A549 (cell line): ENCODE data around the gene FOCAD. TPM values are rescaled to one million over a fixed set of nuclear protein-coding genes. Genes with fewer than 3 reads are reported as not detected.

Experiments
- ATAC-seq, 2 experiments: fragments of 200-7000 bp in 1 of 2; fragments of >200 bp in 1 of 2; cut with Nextera tagmentation in 1 of 2; cut with Tn5 transposase in 1 of 2; 3 replicates each; pipeline versions ENCODE4 v1.8.0 to v1.9.1; 2018 to 2020; ENCODE audit warnings: mild to moderate bottlenecking in 1 of 2, moderate library complexity in 1 of 2
- CTCF ChIA-PET: fragments of 300-600 bp; sonication (Branson Sonifier 250); formaldehyde crosslinking; extraction: SDS; loops from one replicate; lab custom pipeline; 2021; ENCODE audit warnings: antibody characterized with exemption, inconsistent platforms; lab: Yijun Ruan, JAX
- POLR2A ChIA-PET: fragments of 350-600 bp; formaldehyde crosslinking; extraction: SDS; loops from one replicate; lab custom pipeline; 2021; ENCODE audit warnings: antibody characterized with exemption, inconsistent platforms; lab: Yijun Ruan, JAX
- DNase-seq, 2 experiments: peaks; one replicate each; pipeline versions ENCODE4 v3.0.0 to v3.0.0-alpha.2; 2011 to 2016; ENCODE audit warnings: low read depth in 1 of 2, low spot score in 1 of 2
- FAIRE-seq: peaks from 2 replicates; lab custom pipeline; 2011; peaks lifted over from hg19 to GRCh38; lab: Jason Lieb, UNC
- H3K27ac ChIP-seq, 2 experiments: fragments of >200 bp; sonication (Bioruptor Twin); formaldehyde crosslinking; 3 replicates each; pipeline ENCODE4 v1.5.1; 2016 to 2017
- H3K4me1 ChIP-seq: fragments of >200 bp; sonication (Bioruptor Twin); formaldehyde crosslinking; 3 replicates; pipeline ENCODE4 v1.6.1; 2016
- H3K4me2 ChIP-seq: fragments of >200 bp; sonication (Bioruptor Twin); formaldehyde crosslinking; 3 replicates; pipeline ENCODE4 v1.6.1; 2016
- H3K4me3 ChIP-seq: fragments of >200 bp; sonication (Bioruptor Twin); formaldehyde crosslinking; 3 replicates; pipeline ENCODE4 v1.5.1; 2016
- H3K9me3 ChIP-seq: fragments of >200 bp; sonication (Bioruptor Twin); formaldehyde crosslinking; 3 replicates; pipeline ENCODE4 v1.6.1; 2016
- EP300 ChIP-seq, 2 experiments: fragments of >200 bp; sonication (Bioruptor Twin); formaldehyde crosslinking; IDR thresholded peaks; 2 replicates in 1 of 2; 3 replicates in 1 of 2; pipeline ENCODE4 v1.6.1; 2016 to 2017
- GATA3 ChIP-seq: IDR thresholded peaks from 2 replicates; pipeline ENCODE4 v1.6.1; 2012; ENCODE audit warnings: borderline replicate concordance
- HEYL ChIP-seq: fragments of 250-450 bp; sonication (Bioruptor Pico); IDR thresholded peaks from 2 replicates; pipeline ENCODE4 v1.8.0; 2021; ENCODE audit warnings: mild to moderate bottlenecking, moderate library complexity
- HOXA7 ChIP-seq: fragments of 250-450 bp; sonication (Bioruptor Pico); IDR thresholded peaks from 2 replicates; pipeline ENCODE4 v1.5.0; 2020; ENCODE audit warnings: mild to moderate bottlenecking, moderate library complexity
- HOXB13 ChIP-seq: fragments of 250-450 bp; sonication (Bioruptor Pico); IDR thresholded peaks from 2 replicates; pipeline ENCODE4 v1.5.0; 2020; ENCODE audit warnings: low read depth, mild to moderate bottlenecking, moderate library complexity
- HOXB5 ChIP-seq: fragments of 250-450 bp; sonication (Bioruptor Pico); IDR thresholded peaks from 2 replicates; pipeline ENCODE4 v1.5.0; 2020; ENCODE audit warnings: mild to moderate bottlenecking, moderate library complexity
- JUNB ChIP-seq: fragments of >200 bp; sonication (Bioruptor Twin); formaldehyde crosslinking; IDR thresholded peaks from 2 replicates; pipeline ENCODE4 v1.6.1; 2016
- KDM5A ChIP-seq: fragments of 200-600 bp; sonication (generic); IDR thresholded peaks from 2 replicates; pipeline ENCODE4 v1.6.1; 2016; ENCODE audit warnings: antibody characterized with exemption, mild to moderate bottlenecking
- MAZ ChIP-seq: fragments of 150-350 bp; IDR thresholded peaks from 2 replicates; pipeline ENCODE4 v1.6.1; 2014; ENCODE audit warnings: antibody characterized with exemption, low read depth, low read length, borderline replicate concordance
- NPAS2 ChIP-seq: fragments of 250-450 bp; sonication (Bioruptor Pico); IDR thresholded peaks from 2 replicates; pipeline ENCODE4 v1.8.0; 2022; ENCODE audit warnings: mild to moderate bottlenecking, moderate library complexity, borderline replicate concordance
- POLR2A ChIP-seq: IDR thresholded peaks from 2 replicates; pipeline ENCODE4 v1.6.1; 2012; ENCODE audit warnings: mild to moderate bottlenecking, low read length
- RAD21 ChIP-seq, 2 experiments: fragments of >200 bp in 1 of 2; sonication (Bioruptor Twin) in 1 of 2; formaldehyde crosslinking in 1 of 2; IDR thresholded peaks in 1 of 2; conservative IDR thresholded peaks in 1 of 2; 2 replicates in 1 of 2; 3 replicates in 1 of 2; pipeline ENCODE4 v1.6.1; 2012 to 2018; ENCODE audit warnings: inconsistent platforms in 1 of 2
- TP53 ChIP-seq: fragments of 250-450 bp; sonication (Bioruptor Pico); IDR thresholded peaks from 2 replicates; pipeline ENCODE4 v1.5.0; 2021; ENCODE audit warnings: mild to moderate bottlenecking, moderate library complexity
- WGBS: methylation state at CpG from one replicate; pipeline ENCODE4 v1.1.6; 2017; ENCODE audit errors: missing lambda C conversion rate; 5-methylcytosine and 5-hydroxymethylcytosine counted together
- polyA plus RNA-seq, 4 experiments: library from polyadenylated mRNA; depleted of rRNA in 3 of 4; stranded (reverse); fragments of >200 nt; fragmentation: RNase III in 1 of 4; extraction: RNeasy Plus Mini Kit Qiagen cat#74134 plus additional on column Dnase treatment in 1 of 4; gene quantifications; 2 replicates in 3 of 4; 3 replicates in 1 of 4; pipeline ENCODE4 v1.2.3, GENCODE V29; 2011 to 2017
- TF ChIP-seq, protein P1 (sequence below): fragments of 200-600 bp; sonication (generic); IDR thresholded peaks from 2 replicates; pipeline ENCODE4 v1.6.1; 2016; ENCODE audit warnings: antibody characterized with exemption, mild to moderate bottlenecking, moderate library complexity
- TF ChIP-seq, protein P2 (sequence below): fragments of >200 bp; sonication (Bioruptor Twin); formaldehyde crosslinking; IDR thresholded peaks from 3 replicates; pipeline ENCODE4 v1.6.1; 2016
- TF ChIP-seq, protein P3 (sequence below): fragments of 450-650 bp; IDR thresholded peaks from 2 replicates; pipeline ENCODE4 v1.6.1; 2014; ENCODE audit warnings: antibody characterized with exemption
- TF ChIP-seq, protein P4 (sequence below): IDR thresholded peaks from 2 replicates; pipeline ENCODE4 v1.6.1; 2012
- TF ChIP-seq, protein P5 (sequence below): IDR thresholded peaks from 2 replicates; pipeline ENCODE4 v1.6.1; 2012; ENCODE audit warnings: low read depth, borderline replicate concordance

FOCAD gene
- polyA plus RNA-seq, 2 of the 4 experiments (the other 2 are of a cell fraction), result 22.0 to 53.8 TPM

DNA sequence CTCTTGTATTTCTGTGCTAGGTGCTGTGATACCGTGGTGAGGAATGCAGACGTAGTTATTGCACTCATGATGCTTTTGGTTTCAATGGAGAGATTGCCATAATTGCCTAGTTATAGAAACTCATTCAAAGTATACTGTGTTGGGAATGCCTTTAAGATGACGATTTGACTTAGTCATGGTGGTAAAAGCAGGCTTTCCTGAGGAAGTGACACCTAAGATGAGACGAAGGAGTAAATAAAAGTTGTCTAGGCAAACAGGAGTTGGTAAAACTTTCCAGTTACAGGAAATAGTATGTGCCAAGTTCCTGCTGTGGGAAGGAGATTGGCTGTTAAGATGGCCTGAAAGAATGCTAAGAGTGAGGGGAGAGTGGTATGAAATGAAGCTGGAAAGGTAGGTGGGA lies 48.1 kb downstream of the FOCAD start (continued):
- TF ChIP-seq, protein P1, sequence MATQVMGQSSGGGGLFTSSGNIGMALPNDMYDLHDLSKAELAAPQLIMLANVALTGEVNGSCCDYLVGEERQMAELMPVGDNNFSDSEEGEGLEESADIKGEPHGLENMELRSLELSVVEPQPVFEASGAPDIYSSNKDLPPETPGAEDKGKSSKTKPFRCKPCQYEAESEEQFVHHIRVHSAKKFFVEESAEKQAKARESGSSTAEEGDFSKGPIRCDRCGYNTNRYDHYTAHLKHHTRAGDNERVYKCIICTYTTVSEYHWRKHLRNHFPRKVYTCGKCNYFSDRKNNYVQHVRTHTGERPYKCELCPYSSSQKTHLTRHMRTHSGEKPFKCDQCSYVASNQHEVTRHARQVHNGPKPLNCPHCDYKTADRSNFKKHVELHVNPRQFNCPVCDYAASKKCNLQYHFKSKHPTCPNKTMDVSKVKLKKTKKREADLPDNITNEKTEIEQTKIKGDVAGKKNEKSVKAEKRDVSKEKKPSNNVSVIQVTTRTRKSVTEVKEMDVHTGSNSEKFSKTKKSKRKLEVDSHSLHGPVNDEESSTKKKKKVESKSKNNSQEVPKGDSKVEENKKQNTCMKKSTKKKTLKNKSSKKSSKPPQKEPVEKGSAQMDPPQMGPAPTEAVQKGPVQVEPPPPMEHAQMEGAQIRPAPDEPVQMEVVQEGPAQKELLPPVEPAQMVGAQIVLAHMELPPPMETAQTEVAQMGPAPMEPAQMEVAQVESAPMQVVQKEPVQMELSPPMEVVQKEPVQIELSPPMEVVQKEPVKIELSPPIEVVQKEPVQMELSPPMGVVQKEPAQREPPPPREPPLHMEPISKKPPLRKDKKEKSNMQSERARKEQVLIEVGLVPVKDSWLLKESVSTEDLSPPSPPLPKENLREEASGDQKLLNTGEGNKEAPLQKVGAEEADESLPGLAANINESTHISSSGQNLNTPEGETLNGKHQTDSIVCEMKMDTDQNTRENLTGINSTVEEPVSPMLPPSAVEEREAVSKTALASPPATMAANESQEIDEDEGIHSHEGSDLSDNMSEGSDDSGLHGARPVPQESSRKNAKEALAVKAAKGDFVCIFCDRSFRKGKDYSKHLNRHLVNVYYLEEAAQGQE, result no peak

DNA sequence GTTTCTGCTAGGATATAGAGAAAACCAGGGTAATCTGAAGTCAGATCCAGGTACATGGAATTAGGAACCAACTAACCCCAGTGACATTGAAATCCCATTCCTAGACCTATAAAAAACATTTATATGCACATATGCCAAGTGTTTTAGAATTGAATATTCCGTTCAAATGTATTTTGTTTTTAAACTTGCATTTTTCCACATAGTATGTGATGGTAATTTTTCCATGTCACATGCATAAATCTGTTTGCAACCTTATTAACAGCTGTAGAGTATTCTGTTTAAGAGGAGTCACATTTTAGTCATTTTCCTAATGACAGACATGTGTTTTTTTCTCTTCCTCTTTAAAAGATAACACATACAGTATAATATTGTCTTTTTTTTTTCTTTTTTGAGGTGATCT lies 50.2 kb downstream of the FOCAD start:
- no peak for ATAC-seq
- H3K4me3 ChIP-seq, result no peak overlapping the region
- no peak overlapping the region for H3K27ac ChIP-seq
- POLR2A ChIA-PET, result no interaction called here
- CTCF ChIA-PET, result no interaction called here
- no peaks in the 10 kb centered on the region for H3K9me3 ChIP-seq
- WGBS, result 90% methylated on average over 1 of the region's 1 CpG
- no peak for TF ChIP-seq GATA3
- TF ChIP-seq HOXA7 (CRISPR knock-in tag), result no peak
- TF ChIP-seq RAD21 (conservative IDR thresholded peaks at IDR 0.05 in 1 of 2, IDR thresholded peaks at IDR 0.05 in 1 of 2), result no peak
- TF ChIP-seq, protein P2, sequence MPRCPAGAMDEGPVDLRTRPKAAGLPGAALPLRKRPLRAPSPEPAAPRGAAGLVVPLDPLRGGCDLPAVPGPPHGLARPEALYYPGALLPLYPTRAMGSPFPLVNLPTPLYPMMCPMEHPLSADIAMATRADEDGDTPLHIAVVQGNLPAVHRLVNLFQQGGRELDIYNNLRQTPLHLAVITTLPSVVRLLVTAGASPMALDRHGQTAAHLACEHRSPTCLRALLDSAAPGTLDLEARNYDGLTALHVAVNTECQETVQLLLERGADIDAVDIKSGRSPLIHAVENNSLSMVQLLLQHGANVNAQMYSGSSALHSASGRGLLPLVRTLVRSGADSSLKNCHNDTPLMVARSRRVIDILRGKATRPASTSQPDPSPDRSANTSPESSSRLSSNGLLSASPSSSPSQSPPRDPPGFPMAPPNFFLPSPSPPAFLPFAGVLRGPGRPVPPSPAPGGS, result no peak
- TF ChIP-seq HOXB13 (CRISPR knock-in tag), result no peak
- no peak for TF ChIP-seq MAZ
- TF ChIP-seq HOXB5 (CRISPR knock-in tag), result no peak
- TF ChIP-seq TP53 (CRISPR knock-in tag), result no peak
- no peak for TF ChIP-seq HEYL (CRISPR knock-in tag)
- TF ChIP-seq, protein P3, sequence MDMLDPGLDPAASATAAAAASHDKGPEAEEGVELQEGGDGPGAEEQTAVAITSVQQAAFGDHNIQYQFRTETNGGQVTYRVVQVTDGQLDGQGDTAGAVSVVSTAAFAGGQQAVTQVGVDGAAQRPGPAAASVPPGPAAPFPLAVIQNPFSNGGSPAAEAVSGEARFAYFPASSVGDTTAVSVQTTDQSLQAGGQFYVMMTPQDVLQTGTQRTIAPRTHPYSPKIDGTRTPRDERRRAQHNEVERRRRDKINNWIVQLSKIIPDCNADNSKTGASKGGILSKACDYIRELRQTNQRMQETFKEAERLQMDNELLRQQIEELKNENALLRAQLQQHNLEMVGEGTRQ, result no peak
- no peak for TF ChIP-seq POLR2A
- TF ChIP-seq, protein P4, sequence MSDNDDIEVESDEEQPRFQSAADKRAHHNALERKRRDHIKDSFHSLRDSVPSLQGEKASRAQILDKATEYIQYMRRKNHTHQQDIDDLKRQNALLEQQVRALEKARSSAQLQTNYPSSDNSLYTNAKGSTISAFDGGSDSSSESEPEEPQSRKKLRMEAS, result no peak
- TF ChIP-seq KDM5A, result no peak
- no peak for FAIRE-seq
- peaks cover 29% of the 10 kb centered on the region for H3K4me1 ChIP-seq
- DNase-seq, result no peak
- H3K4me2 ChIP-seq, result no peak overlapping the region

DNA sequence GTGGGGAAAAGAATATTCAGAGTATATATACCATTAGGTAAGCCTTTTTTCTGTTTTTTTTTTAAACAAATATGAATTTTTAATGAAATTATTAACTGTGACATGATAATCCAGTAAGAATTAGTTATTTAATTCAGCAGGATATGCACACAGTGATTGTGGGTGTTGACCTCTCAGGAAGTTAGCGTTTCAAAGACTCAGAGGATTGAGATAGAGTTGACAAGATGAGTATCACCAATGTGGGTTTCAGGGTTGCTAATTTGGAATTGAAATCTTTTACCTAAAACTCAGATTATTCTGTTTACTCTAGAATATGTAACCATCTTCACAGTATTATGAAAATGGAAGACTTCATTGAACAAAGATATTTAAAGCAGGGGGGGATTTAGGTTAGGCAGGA lies 56.2 kb downstream of the FOCAD start:
- Histone ChIP-seq H3K27ac (no peak overlapping the region), H3K4me1 (no peaks in the 10 kb centered on the region)
- 100% methylated on average over 1 of the region's 1 CpG for WGBS

More for the DNA sequence above, 56.2 kb downstream of the FOCAD start:
- FAIRE-seq (no peak), ATAC-seq (no peak), DNase-seq (no peak)
- Histone ChIP-seq H3K4me2 (no peak overlapping the region), H3K9me3 (no peaks in the 10 kb centered on the region), H3K4me3 (no peak overlapping the region)
- ChIA-PET POLR2A (no interaction called here), CTCF (interaction anchor here (0.6 to 1.5 kb wide), 2 partner anchors 113 to 116 kb away, joined by 3 read pairs; no protein-coding TSS in a partner anchor)
- TF ChIP-seq JUNB, result no peak
- TF ChIP-seq, protein P5, sequence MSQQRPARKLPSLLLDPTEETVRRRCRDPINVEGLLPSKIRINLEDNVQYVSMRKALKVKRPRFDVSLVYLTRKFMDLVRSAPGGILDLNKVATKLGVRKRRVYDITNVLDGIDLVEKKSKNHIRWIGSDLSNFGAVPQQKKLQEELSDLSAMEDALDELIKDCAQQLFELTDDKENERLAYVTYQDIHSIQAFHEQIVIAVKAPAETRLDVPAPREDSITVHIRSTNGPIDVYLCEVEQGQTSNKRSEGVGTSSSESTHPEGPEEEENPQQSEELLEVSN, result no peak
- no peak for TF ChIP-seq HOXB5 (CRISPR knock-in tag)
- TF ChIP-seq EP300 (IDR thresholded peaks at IDR 0.05), result no peak
- no peak for TF ChIP-seq NPAS2 (CRISPR knock-in tag)
